PC-9 (cell line): ENCODE results near the gene FUZ.

Source experiments
- CTCF ChIP-seq: fragments of 200-600 bp; sonication (generic); conservative IDR thresholded peaks from 2 replicates; pipeline ENCODE4 v1.6.1; 2017; ENCODE audit warnings: mixed run types, antibody characterized with exemption, mild to moderate bottlenecking, moderate library complexity
- EZH2 ChIP-seq: fragments of 200-600 bp; sonication (generic); IDR thresholded peaks from 2 replicates; pipeline ENCODE4 v1.8.0; 2017; ENCODE audit warnings: antibody characterized with exemption, low read depth

- TF ChIP-seq CTCF (no peak), EZH2 (no peak)
Observed at GRCh38 chr19:49782515-49782914, 30.6 kb downstream of the FUZ start.
